GM12878 (cell line): ENCODE data around the gene IGFBP3.

Source experiments
- CBX5 ChIP-seq: sonication (generic); IDR thresholded peaks from 2 replicates; pipeline ENCODE4 v1.6.1; 2016; ENCODE audit warnings: low read depth, moderate library complexity, mild to moderate bottlenecking, inconsistent platforms
- MYC ChIP-seq: IDR thresholded peaks from 2 replicates; pipeline ENCODE4 v1.6.1; 2011; ENCODE audit warnings: mild to moderate bottlenecking, low read length, moderate library complexity, inconsistent platforms; ENCODE audit not compliant: insufficient read depth, insufficient replicate concordance, insufficient read length, severe bottlenecking
- POLR2AphosphoS5 ChIP-seq: IDR thresholded peaks from 2 replicates; pipeline ENCODE4 v1.6.1; 2011; ENCODE audit warnings: mild to moderate bottlenecking, low read length, inconsistent platforms

- no peak for TF ChIP-seq CBX5
- TF ChIP-seq MYC, result no peak
- no peak for TF ChIP-seq POLR2AphosphoS5
Observed at GRCh38 chr7:45898222-45898621, 22.9 kb downstream of the IGFBP3 start.
